ENCODE data around the gene TUBGCP5.

DNA sequence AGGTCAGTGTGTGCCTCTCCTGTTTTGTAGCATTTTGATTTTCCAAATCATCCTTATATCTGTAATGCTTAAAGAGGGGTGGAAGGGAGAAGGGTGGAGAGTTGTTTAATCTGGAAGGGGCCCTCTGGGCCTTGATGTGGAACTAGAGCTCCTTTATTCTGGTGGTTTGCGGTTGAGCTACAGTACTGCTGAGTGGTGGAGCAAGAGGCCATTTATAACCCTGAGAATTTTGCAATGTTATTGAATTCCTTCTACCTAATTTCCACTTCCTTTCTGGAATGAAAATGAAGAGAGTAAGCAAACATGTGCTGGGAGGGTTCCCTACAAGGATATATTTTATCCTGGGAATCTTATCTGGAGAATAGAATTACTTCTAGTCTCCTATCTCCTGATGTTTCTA lies 35.3 kb upstream of the TUBGCP5 start:
- TF ChIP-seq, protein P1, sequence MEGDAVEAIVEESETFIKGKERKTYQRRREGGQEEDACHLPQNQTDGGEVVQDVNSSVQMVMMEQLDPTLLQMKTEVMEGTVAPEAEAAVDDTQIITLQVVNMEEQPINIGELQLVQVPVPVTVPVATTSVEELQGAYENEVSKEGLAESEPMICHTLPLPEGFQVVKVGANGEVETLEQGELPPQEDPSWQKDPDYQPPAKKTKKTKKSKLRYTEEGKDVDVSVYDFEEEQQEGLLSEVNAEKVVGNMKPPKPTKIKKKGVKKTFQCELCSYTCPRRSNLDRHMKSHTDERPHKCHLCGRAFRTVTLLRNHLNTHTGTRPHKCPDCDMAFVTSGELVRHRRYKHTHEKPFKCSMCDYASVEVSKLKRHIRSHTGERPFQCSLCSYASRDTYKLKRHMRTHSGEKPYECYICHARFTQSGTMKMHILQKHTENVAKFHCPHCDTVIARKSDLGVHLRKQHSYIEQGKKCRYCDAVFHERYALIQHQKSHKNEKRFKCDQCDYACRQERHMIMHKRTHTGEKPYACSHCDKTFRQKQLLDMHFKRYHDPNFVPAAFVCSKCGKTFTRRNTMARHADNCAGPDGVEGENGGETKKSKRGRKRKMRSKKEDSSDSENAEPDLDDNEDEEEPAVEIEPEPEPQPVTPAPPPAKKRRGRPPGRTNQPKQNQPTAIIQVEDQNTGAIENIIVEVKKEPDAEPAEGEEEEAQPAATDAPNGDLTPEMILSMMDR (conservative IDR thresholded peaks at IDR 0.05; ENCODE audit: low read depth in 2 of 2): no peak
- TF ChIP-seq, protein P2, sequence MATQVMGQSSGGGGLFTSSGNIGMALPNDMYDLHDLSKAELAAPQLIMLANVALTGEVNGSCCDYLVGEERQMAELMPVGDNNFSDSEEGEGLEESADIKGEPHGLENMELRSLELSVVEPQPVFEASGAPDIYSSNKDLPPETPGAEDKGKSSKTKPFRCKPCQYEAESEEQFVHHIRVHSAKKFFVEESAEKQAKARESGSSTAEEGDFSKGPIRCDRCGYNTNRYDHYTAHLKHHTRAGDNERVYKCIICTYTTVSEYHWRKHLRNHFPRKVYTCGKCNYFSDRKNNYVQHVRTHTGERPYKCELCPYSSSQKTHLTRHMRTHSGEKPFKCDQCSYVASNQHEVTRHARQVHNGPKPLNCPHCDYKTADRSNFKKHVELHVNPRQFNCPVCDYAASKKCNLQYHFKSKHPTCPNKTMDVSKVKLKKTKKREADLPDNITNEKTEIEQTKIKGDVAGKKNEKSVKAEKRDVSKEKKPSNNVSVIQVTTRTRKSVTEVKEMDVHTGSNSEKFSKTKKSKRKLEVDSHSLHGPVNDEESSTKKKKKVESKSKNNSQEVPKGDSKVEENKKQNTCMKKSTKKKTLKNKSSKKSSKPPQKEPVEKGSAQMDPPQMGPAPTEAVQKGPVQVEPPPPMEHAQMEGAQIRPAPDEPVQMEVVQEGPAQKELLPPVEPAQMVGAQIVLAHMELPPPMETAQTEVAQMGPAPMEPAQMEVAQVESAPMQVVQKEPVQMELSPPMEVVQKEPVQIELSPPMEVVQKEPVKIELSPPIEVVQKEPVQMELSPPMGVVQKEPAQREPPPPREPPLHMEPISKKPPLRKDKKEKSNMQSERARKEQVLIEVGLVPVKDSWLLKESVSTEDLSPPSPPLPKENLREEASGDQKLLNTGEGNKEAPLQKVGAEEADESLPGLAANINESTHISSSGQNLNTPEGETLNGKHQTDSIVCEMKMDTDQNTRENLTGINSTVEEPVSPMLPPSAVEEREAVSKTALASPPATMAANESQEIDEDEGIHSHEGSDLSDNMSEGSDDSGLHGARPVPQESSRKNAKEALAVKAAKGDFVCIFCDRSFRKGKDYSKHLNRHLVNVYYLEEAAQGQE (IDR thresholded peaks at IDR 0.05; ENCODE audit: unreplicated experiment): no peak
- TF ChIP-seq POLR2AphosphoS5 (IDR thresholded peaks at IDR 0.05; ENCODE audit: low read depth) (no peak), EZH2 (IDR thresholded peaks at IDR 0.05; ENCODE audit: low read depth, unreplicated experiment) (no peak), JUNB (IDR thresholded peaks at IDR 0.05; ENCODE audit: unreplicated experiment) (no peak), EZH2phosphoT487 (IDR thresholded peaks at IDR 0.05; ENCODE audit: unreplicated experiment) (no peak), ZNF114 (CRISPR knock-in tag; IDR thresholded peaks at IDR 0.05) (no peak), ZNF331 (CRISPR knock-in tag; IDR thresholded peaks at IDR 0.05; ENCODE audit: low read depth) (no peak), NANOG (IDR thresholded peaks at IDR 0.05; ENCODE audit: borderline replicate concordance) (no peak)
- TF ChIP-seq, protein P3, sequence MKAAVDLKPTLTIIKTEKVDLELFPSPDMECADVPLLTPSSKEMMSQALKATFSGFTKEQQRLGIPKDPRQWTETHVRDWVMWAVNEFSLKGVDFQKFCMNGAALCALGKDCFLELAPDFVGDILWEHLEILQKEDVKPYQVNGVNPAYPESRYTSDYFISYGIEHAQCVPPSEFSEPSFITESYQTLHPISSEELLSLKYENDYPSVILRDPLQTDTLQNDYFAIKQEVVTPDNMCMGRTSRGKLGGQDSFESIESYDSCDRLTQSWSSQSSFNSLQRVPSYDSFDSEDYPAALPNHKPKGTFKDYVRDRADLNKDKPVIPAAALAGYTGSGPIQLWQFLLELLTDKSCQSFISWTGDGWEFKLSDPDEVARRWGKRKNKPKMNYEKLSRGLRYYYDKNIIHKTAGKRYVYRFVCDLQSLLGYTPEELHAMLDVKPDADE (IDR thresholded peaks at IDR 0.05): no peak
